ENCODE data around the gene SPOCK2. TPM values are rescaled to one million over a fixed set of nuclear protein-coding genes. Genes with fewer than 3 reads are reported as not detected.
A peak's percentile ranks its signal among the peaks of the same experiment; 100 is the strongest.

Gene SPOCK2
- total RNA-seq, 3 donors from 2014 or later = 3.9 to 4.5 (median 4.1) TPM

DNA sequence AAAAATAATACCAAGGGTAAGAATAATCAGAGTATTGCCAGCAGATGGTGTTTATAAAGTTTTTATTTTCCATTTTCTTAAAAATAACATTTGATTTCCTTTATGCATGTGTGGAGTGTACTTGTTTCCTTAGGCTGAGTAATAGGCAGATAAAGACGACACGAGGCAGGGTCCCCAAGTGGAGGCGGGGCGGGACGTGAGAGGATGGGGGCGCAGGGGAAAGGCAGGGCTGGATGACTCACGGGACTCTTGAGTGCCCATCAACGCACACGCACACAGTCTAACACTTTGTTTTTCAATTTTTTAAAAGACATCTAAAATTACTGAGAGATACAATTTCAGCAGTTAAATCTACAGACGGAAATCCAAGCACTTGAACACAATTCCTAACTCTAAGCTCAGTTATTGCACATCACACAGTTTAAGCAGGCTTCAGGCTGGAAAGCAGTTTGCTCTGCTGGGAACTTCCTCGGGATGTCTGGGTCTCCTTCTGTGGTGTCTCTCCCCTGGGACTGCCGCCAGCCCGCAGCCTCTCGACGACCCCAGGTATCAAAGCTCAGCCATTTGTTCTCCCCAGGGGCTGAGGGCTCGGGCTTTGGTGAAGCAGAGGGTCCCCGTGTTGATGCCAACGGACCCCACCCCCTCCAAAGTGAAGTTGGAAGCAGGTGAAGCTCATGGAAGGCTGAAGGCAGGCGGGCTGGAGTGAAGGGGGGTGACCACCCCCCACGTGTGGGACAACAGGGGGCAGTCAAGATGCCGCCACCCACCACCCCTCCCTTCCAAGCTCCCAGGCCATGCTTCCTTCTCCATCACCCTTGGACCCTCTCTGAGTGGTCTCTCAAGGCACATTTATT lies 29.1 kb downstream of the SPOCK2 start:
- intact Hi-C loops (cut with DNase I; ENCODE audit: low total_unique reads) = loop anchor here (10.0 kb wide), 1 partner anchor 276 kb away; no protein-coding TSS in a partner anchor

DNA sequence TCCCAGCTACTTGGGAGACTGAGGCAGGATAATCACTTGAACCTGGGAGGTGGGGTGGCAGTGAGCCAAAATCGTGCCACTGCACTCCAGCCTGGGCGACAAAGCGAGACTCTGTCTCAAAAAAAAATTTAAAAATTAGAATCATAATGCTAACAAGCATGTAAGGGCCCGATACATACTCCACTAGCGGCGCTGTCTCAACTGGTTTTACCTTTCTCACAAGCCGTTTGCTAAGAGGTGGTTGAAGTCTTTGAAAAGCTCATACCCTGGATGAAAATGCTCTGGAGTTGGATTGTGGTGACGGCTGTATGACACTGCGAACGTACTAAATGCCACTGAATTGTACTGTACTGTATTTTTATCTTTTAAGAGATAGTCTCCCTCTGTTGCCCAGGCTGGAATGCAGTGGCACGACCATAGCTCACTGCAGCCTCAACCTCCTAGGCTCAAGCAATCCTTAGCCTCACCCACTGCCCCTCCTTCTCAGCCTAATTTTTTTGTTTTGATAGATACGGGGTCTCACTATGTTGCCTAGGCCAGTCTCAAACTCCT lies 29.9 kb downstream of the SPOCK2 start:
- H3K4me3 ChIP-seq = no peak overlapping the region
- TF ChIP-seq POLR2AphosphoS5 (IDR thresholded peaks at IDR 0.05) = no peak
- TF ChIP-seq, protein P1, sequence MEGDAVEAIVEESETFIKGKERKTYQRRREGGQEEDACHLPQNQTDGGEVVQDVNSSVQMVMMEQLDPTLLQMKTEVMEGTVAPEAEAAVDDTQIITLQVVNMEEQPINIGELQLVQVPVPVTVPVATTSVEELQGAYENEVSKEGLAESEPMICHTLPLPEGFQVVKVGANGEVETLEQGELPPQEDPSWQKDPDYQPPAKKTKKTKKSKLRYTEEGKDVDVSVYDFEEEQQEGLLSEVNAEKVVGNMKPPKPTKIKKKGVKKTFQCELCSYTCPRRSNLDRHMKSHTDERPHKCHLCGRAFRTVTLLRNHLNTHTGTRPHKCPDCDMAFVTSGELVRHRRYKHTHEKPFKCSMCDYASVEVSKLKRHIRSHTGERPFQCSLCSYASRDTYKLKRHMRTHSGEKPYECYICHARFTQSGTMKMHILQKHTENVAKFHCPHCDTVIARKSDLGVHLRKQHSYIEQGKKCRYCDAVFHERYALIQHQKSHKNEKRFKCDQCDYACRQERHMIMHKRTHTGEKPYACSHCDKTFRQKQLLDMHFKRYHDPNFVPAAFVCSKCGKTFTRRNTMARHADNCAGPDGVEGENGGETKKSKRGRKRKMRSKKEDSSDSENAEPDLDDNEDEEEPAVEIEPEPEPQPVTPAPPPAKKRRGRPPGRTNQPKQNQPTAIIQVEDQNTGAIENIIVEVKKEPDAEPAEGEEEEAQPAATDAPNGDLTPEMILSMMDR (IDR thresholded peaks at IDR 0.05) = no peak
- TF ChIP-seq POLR2A (IDR thresholded peaks at IDR 0.05) = no peak
- no peak for DNase-seq (ENCODE audit: low spot score in 2 of 2)
- no peaks in the 10 kb centered on the region for H3K36me3 ChIP-seq
- no peak overlapping the region for H3K27ac ChIP-seq
- H3K9me3 ChIP-seq = no peaks in the 10 kb centered on the region
- no peaks in the 10 kb centered on the region for H3K4me1 ChIP-seq
- H3K27me3 ChIP-seq = no peaks in the 10 kb centered on the region
- intact Hi-C loops (cut with DNase I; ENCODE audit: low total_unique reads) = loop anchor here (10.0 kb wide), 1 partner anchor 276 kb away; no protein-coding TSS in a partner anchor

More for the DNA sequence above, 29.1 kb downstream of the SPOCK2 start:
- Histone ChIP-seq H3K4me3 (no peak overlapping the region), H3K36me3 (no peaks in the 10 kb centered on the region), H3K4me1 (no peaks in the 10 kb centered on the region), H3K27ac (no peak overlapping the region), H3K9me3 (no peaks in the 10 kb centered on the region), H3K27me3 (no peaks in the 10 kb centered on the region)
- DNase-seq (ENCODE audit: low spot score in 2 of 2) = no peak
- TF ChIP-seq POLR2AphosphoS5 (IDR thresholded peaks at IDR 0.05) = no peak
- TF ChIP-seq, protein P1 (IDR thresholded peaks at IDR 0.05) = no peak
- no peak for TF ChIP-seq POLR2A (IDR thresholded peaks at IDR 0.05)

DNA sequence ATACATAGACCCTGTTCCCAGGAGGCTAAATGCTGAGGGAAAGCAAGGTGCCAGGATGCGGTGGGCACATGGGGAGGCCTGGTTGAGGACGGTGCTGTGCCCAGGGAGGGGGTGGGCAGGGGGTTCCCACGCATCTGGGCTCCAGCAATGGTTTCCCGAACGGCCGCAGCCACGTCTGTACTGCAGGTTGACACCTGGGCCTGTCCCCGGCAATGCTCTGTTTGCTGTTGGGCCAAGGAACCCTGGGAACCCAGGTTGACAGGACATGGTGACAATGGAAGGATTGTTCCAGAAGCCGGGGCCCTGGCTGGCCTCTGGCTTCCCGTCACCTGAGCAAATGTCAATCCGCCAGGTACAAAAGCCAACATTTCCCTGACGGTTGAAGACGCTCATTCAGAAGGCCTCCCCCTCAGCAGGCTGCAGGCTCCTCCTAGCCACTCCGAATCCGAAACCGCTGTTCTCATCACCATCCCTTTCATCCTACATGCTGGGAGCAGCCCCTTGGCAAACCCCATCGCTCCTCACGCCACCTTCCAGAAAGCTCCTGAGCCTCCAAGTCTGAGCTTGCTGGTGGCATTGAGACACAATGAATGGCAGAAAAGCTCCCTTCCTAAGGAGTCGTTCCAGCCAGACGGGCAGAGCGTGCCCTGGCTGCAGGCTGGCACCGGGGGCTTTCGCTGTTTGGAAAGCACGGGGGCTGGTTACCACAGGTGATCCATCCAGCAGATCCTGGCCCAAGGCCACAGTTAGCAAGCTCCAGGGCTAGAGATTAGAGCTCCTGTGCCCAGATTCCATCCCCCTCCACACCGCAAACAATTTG lies 31.2 kb downstream of the SPOCK2 start:
- Histone ChIP-seq H3K4me1 (no peaks in the 10 kb centered on the region), H3K27me3 (no peaks in the 10 kb centered on the region), H3K27ac (peak overlapping the region; percentile 73 to 75), H3K36me3 (no peaks in the 10 kb centered on the region), H3K4me3 (peak overlapping the region in 1 of 3 donors; percentile 17), H3K9me3 (no peaks in the 10 kb centered on the region)
- intact Hi-C loops (cut with DNase I; ENCODE audit: low total_unique reads) = loop anchor here (10.0 kb wide), 1 partner anchor 278 kb away; no protein-coding TSS in a partner anchor
- DNase-seq (ENCODE audit: low spot score in 2 of 2) = peak in 1 of 2 donors; percentile 83
- TF ChIP-seq, protein P1 (IDR thresholded peaks at IDR 0.05) = no peak
- no peak for TF ChIP-seq POLR2AphosphoS5 (IDR thresholded peaks at IDR 0.05)
- no peak for TF ChIP-seq POLR2A (IDR thresholded peaks at IDR 0.05)

DNA sequence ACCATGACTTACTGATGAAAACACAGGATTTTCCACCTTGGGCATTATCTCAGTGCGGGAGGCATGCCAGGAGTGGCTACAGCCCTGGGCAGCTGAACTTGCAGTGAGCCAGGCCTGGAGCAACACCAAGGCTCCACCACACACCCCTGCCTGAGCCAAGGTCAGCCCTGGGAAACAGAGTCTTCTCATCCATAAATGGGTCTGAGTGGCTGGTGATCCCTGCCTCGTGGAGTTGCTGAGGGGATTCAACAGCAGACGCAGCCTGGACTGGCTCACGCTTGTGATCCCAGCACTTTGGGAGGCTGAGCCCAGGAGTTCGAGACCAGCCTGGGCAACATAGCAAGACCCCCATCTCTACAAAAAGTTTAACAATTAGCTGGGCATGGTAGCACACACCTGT lies 32.2 kb downstream of the SPOCK2 start:
- Histone ChIP-seq H3K27me3 (no peaks in the 10 kb centered on the region), H3K27ac (no peak overlapping the region), H3K4me1 (no peaks in the 10 kb centered on the region), H3K9me3 (no peaks in the 10 kb centered on the region), H3K36me3 (no peaks in the 10 kb centered on the region), H3K4me3 (no peak overlapping the region)
- intact Hi-C loops (cut with DNase I; ENCODE audit: low total_unique reads) = loop anchor here (10.0 kb wide), 1 partner anchor 279 kb away; no protein-coding TSS in a partner anchor
- TF ChIP-seq POLR2AphosphoS5 (IDR thresholded peaks at IDR 0.05) = no peak
- no peak for TF ChIP-seq POLR2A (IDR thresholded peaks at IDR 0.05)
- TF ChIP-seq, protein P1 (IDR thresholded peaks at IDR 0.05) = no peak
- DNase-seq (ENCODE audit: low spot score in 2 of 2) = no peak
